AG08396 (cell line): ENCODE results near the gene LGALS7B.
"Not testable (repeated sequence)": the region's sequence is repeated elsewhere in the genome, so short reads cannot be mapped to it uniquely, and the experiment has no call there.

Experiments
- DNase-seq: peaks from one replicate; pipeline ENCODE4 v3.0.0; 2012; ENCODE audit warnings: low spot score, mixed read lengths

LGALS7B gene

GRCh38 chr19:38796154-38796553 is 7.2 kb downstream of the LGALS7B start:
- no peak for DNase-seq

- DNase-seq: not testable (repeated sequence)
Observed at GRCh38 chr19:38797781-38798180, 8.8 kb downstream of the LGALS7B start.

DNA sequence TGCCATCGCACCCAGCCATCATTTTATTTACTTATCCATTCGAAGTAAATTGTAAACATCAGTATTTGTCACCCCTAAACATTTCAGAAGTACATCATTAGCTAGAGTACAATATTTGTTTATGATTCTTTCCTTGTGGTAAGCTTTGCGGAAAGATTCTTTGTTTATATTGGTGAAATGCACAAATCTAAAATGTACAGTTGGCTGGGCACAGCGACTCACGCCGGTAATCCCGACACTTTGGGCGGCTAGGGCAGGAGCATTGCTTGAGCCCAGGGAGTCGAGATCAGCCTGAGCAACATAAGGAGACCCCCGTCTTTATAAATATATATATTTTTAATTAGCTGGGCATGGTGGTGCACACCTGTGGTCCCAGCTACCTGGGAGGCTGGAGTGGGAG is 10.1 kb downstream of the LGALS7B start:
- peak; percentile 10 for DNase-seq

- no peak for DNase-seq
Observed at GRCh38 chr19:38800577-38801347, 11.8 kb downstream of the LGALS7B start.

DNA sequence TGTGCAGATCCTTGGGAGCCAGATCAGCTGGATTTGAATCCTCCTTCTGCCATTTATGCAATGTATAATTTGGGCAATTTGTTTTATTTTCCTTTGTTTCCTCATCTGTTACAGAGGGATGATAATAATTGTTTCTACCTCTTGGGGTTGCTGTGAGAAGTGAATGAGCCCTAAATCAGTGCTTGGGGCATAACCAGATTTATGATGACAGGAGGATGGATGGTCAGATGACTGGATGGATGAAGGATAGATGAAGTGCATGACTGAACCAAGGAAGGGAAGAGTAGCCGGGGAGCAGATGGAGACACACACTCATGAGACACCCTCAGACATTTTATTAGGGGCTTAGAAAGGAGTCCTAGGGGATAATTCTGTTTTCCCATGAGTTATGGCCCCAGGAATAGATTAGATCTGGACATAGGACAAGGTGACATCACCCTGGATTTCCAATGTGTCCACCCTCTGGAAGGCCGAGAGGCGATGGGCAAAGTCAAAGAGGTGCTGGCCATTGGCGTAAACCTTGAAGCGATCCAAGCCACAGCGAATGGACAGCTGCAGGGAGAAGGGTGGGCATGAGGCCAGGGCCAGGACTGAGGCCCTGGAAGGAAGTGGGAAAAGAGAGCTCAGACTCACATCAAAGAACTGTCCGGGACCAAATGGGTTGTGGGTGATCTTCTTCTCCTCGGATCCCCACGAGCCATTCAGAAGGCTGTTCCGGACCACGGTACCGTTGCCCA is 12.5 kb downstream of the LGALS7B start:
- no peak for DNase-seq

DNA sequence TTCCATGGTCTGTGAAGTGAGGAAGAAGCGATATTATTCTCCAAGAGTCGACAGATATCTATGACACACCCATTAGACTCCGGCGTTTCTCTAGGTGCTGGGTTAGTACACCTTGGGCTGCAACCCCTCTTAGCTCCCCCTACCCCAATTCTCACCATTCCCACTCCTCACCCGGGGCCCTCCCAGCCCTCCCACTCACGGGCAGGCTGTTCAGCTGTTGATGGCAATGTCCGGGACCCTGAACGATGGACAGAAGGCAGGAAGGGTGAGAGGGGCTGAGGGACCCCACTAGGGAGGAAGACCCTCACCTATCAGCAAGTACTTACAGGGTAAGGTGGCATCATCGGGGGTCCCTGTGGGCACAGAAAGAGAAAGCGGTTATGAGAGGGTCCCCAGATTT is 14.5 kb downstream of the LGALS7B start:
- DNase-seq: no peak

DNA sequence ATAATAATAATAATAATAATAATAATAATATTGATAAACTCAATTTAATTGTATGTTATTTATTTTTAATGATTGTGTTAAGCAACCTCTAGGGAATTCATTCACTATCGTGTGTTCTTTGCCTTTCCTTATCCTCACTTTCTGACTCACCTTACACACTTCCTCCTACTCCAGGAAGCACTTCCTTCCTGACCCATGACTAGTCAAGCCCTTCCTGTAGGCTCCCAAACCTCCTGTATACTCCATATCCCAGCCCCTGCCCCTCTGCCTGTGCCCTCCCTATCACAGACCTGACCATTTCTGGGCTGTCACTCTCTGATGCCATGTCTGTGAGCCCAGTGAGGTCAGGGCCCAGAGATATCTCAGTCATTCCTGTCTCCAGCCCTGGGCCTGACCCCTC is 16.2 kb downstream of the LGALS7B start:
- DNase-seq: peak; percentile 16

GRCh38 chr19:38806371-38806770 is 17.4 kb downstream of the LGALS7B start:
- peak; percentile 3 for DNase-seq

- DNase-seq: not testable (repeated sequence)
Observed at GRCh38 chr19:38807374-38808098, 18.5 kb downstream of the LGALS7B start.

- peak; percentile 4 for DNase-seq
Observed at GRCh38 chr19:38808741-38809140, 19.7 kb downstream of the LGALS7B start.

- peak; percentile 2 for DNase-seq
Observed at GRCh38 chr19:38809592-38810252, 20.7 kb downstream of the LGALS7B start.

DNA sequence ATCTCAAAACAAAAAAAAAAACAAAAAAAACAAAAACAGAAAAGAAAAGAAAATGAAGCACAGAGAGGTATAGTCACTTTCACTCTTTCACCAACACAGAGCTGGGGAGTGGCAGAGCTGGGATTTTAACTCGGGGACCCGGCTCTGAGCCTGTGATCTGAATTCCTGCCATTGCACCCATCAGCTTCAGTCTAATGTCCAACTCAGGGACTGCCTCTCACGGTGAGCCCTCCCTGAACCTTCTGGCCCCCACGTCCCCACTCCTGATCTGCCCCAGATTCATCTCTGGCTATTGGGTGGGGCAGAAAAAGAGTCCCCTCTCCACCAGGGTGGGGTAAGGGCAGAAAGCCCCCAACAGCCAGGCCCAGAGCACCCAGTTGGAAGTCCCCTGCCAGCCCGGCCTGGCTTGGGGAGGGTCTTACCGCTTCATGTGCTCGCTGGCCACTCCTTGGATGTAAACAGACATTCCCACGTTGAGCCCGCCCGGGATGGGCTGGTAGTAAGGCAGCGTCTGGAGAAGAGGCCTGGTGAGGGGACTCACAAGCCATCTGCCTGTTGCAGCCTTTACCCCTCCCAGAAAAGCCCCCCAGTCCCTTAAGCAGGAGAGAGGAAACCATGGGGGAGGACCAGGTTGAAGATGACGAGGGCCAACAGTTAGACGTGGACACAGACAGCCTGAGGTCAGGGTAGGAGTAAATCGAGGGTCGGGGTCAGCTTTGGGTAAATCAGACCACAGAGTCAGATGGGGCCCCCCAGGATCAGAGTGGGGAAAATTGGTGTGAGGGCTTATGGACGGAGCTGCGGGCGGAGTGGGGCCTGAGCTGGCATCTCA is 23.2 kb downstream of the LGALS7B start:
- DNase-seq: no peak

GRCh38 chr19:38812841-38813320 is 23.9 kb downstream of the LGALS7B start, which contains the start of gene LGALS4:
TSS of gene LGALS4 (minus strand) at chr19:38812945. CDS start at chr19:38812886, 59 bp downstream.
- no peak for DNase-seq

DNA sequence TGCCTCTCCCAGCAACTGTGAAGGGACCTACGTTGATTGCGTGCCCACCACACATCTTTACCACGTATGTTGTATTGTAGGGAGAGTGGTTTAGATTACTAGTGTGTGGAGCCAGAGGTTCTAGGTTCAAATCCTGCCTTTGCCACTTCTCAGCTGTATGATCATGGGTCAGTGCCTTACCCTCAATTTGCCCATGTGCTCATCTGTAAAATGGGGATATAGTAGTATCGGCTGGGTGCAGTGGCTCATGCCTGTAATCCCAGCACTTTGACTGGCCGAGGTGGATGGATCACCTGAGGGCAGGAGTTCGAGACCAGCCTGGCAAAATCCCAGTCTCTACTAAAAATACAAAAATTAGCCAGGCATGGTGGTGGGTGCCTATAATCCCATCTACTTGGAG is 24.3 kb downstream of the LGALS7B start:
- DNase-seq: no peak

- DNase-seq: not testable (repeated sequence)
Observed at GRCh38 chr19:38813932-38814331, 24.9 kb downstream of the LGALS7B start.

DNA sequence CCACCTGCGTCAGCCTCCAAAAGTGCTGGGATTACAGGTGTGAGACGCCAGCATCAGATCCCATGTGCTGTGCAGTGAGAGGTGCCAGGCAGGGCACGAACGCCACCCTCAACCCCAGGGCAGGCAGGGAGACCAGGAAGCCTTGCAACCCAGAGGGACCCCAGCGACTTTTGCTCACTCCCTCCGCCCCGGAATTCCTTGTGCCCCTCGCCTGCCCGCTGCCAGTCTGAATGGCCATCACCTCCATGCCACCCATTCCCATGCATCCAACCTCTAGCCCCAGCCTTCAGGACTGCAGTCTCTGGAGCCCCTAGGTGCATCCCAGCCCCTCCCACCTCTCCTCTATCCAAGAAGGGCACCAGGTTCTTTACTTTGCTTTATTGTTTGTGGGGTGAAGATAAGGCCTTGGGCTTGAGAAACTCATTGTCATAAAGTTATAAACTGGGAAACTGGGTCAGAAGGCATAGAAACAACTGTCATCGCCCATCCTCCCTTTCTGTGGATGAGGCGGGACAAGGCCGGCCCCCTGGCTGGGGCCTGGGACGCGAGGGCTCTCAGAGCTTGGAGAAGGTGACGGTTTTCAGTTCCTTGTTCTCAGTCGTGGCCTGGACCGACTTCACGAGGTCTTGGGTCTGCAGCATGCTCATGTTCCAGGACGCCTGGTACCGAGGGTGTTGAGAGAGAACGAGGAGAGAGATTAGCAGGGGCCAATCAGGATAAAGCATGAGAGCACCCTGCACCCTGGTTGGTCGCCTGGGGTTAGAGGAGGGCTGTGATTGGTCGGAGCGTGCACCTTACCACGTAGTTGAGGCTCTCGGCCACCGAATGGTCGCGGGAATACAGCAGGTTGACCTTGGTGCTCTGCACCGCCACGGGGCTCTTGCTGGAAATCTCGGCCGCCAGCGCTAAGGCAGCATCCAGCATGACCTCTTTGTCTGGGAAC is 26.3 kb downstream of the LGALS7B start:
- DNase-seq: no peak

- DNase-seq: no peak
Observed at GRCh38 chr19:38816131-38816750, 27.2 kb downstream of the LGALS7B start.

DNA sequence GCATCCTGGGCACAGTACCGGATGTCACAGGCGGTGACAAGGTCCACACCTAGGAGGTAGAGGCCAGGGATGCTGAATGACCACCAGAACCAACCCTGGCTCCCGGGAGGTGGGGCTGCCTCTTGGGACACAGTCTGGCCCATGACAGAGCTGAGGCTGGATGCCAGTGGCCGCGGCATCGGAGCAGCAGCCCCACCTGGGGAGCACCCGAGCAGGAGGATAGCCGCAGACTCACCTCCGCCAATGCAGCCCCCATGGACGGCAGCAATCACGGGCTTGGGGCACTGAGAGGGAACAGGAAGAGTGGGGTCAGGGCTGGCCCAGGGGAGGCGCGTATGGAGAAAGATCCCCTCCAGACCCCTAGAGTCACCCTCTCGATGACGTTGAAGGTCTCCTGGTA is 28.1 kb downstream of the LGALS7B start:
- no peak for DNase-seq

GRCh38 chr19:38819231-38819920 is 30.4 kb downstream of the LGALS7B start:
- DNase-seq: no peak
